GM21367 (cell line): ENCODE measurements around the gene ATP2A2.
"Not testable (repeated sequence)": the region's sequence is repeated elsewhere in the genome, so short reads cannot be mapped to it uniquely, and the experiment has no call there.

Experiments used
- ATAC-seq: cut with Tn5 transposase; IDR thresholded peaks from one replicate; pipeline ENCODE4 v1.9.1; 2021; ENCODE audit not compliant: unreplicated experiment

Gene ATP2A2

GRCh38 chr12:110340261-110340660 is 59.2 kb downstream of the ATP2A2 start:
- ATAC-seq, result not testable (repeated sequence)

DNA sequence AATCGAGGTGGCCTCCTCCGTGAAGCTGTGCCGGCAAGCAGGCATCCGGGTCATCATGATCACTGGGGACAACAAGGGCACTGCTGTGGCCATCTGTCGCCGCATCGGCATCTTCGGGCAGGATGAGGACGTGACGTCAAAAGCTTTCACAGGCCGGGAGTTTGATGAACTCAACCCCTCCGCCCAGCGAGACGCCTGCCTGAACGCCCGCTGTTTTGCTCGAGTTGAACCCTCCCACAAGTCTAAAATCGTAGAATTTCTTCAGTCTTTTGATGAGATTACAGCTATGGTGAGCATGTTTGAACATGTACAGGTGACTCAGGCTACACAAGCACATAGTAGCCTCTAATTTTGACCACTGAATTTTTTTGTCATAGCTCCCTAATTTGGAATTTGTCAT is 59.7 kb downstream of the ATP2A2 start:
- ATAC-seq, result no peak

GRCh38 chr12:110342157-110342556 is 61.1 kb downstream of the ATP2A2 start:
- ATAC-seq, result no peak

DNA sequence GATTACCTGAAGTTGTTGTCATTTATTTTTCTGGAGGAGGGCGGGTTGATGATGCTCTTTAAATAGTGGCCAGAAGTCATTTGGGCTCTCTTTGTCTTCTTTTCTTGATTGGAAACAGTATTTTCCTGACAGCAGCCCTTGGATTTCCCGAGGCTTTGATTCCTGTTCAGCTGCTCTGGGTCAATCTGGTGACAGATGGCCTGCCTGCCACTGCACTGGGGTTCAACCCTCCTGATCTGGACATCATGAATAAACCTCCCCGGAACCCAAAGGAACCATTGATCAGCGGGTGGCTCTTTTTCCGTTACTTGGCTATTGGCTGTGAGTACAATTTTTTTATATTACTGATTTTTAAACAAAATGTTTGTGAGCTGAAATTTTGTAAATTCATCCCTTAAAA is 62.1 kb downstream of the ATP2A2 start:
- ATAC-seq, result no peak

DNA sequence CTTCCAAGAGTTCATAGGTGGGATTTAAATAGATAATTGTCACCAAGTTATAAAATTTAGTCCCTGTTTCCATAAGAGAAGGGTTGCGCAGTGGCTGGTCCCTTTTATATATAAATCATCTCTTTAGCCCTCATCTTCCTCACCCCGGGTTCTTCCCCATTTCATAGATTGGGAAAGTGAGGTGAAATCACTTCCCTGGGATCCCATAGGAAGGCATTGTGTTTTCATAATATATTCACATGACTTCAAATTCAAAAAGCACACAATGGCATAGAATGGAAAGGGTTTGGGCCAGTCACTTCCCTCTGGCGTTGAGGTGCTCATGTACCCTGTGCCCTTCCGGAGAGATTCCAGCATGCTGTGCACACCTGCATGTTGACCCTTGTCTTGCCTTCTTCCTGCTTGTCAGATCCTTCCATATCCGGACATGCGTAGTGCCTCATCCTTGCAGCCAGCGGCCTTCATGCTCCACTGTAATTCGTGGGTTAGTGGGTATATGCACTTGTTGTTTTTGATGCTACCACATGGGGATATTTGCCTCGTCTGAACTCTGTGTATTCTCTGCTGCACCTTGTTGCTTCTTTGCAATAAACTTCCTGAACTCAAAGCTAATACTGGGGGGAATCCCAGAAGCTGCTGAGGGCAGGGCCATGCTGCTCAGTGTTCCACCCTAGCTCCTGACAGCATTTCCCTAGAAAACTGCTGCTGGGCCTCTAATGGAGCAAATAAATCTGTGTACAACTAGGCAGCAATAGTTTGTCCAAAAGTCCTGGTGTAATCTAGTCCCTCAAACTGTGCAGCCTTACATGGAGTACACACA is 62.9 kb downstream of the ATP2A2 start:
- ATAC-seq, result no peak

GRCh38 chr12:110344657-110345056 is 63.6 kb downstream of the ATP2A2 start:
- no peak for ATAC-seq

GRCh38 chr12:110345176-110345661 is 64.2 kb downstream of the ATP2A2 start:
- no peak for ATAC-seq

DNA sequence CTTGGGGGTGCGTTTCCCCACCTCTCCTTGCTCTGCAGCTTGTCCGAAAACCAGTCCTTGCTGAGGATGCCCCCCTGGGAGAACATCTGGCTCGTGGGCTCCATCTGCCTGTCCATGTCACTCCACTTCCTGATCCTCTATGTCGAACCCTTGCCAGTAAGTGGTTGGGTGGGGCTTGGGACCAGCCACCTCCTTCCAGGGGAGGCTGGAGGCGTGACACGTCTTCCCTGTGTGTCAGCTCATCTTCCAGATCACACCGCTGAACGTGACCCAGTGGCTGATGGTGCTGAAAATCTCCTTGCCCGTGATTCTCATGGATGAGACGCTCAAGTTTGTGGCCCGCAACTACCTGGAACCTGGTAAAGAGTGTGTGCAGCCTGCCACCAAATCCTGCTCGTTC is 64.9 kb downstream of the ATP2A2 start:
- no peak for ATAC-seq

GRCh38 chr12:110347767-110348166 is 66.7 kb downstream of the ATP2A2 start:
- ATAC-seq, result no peak

- ATAC-seq, result no peak
These were observed 67.5 kb downstream of the ATP2A2 start for GRCh38 chr12:110348431-110349059.

DNA sequence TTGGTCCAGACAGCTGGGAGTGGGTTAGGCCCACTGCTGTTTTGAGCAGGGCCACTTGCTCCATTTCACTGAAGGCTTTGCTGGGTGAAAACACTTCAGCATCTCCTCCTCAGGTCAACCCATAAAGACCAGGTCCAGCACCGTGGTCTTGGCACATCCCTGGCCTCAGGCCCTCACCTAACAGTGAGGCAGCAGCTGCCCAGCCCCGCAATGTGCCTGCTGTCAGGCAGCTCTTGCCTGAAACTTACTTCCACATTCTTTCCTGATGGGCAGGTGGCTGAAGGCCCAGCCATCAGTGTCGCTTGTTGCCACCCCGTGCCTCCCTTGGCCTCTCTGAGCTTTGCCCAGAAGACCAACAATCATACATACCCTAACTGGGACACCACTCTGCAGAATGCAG is 68.0 kb downstream of the ATP2A2 start:
- no peak for ATAC-seq

DNA sequence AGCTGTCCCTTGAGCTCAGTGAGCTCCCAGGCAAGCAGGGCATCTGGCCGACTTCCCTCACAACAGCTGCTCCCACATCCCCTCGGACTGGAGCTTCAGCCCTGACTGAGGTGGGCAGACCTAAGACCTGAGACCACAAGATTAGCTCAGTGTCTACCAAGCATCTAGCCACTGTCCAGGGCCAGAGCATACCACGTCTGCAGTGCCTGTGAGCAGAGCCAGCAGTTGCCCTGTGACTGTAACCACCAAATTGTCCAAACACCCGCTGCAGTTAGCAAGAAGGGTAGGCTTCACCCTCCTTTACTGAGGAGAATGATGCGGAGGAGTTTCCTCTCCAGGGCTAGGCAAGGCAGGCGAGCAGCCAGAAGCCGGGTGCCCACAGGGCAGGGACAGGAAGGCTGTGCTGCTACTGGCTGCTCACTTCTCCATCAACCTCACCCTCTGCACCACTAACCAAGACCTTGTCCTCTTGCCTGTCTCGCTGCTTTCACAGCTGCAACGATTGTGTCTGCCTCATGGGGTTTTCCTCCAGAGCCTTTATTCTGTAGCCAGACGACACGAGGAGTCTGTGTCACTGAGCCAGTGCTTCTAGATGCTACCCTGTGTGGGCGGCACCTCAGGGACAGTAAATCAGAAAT is 68.6 kb downstream of the ATP2A2 start:
- ATAC-seq, result no peak

DNA sequence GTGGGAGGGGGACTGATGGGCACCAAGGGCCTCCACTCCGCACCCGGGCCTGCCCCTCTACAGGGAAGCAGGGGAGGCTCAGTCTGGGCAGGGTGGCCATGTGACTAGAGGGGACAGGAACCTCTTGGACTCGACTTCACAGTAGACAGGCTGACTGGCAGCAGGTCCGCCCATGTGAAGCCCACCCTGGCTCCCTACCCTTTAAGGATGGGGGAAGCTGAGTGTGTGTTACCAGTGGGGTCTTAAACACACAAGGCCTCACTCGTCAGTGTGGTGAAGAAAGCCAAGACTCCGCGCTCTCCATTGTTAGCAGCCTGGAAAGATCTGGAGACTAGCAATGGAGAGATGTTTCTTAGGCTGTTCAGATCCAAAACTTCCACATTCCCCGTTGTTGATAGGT is 70.1 kb downstream of the ATP2A2 start:
- no peak for ATAC-seq

DNA sequence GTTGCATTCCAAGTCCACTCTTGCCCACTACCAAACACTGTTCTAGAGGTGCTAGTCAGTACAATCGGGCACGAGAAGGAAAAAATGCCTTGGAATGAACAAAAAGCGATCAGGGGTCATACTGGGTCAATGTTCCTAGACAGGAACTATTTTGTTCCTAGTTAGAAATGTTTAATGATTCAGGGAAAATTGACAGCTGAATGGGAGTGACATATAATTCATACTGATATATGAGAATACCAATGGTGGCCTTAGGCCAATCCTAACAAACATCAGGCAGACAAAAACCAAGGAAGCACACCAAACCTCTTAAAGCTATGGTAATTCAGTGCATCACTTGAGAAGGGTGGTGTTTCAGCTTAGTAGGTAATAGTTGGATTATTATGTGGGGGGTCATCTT is 71.4 kb downstream of the ATP2A2 start:
- ATAC-seq, result no peak

DNA sequence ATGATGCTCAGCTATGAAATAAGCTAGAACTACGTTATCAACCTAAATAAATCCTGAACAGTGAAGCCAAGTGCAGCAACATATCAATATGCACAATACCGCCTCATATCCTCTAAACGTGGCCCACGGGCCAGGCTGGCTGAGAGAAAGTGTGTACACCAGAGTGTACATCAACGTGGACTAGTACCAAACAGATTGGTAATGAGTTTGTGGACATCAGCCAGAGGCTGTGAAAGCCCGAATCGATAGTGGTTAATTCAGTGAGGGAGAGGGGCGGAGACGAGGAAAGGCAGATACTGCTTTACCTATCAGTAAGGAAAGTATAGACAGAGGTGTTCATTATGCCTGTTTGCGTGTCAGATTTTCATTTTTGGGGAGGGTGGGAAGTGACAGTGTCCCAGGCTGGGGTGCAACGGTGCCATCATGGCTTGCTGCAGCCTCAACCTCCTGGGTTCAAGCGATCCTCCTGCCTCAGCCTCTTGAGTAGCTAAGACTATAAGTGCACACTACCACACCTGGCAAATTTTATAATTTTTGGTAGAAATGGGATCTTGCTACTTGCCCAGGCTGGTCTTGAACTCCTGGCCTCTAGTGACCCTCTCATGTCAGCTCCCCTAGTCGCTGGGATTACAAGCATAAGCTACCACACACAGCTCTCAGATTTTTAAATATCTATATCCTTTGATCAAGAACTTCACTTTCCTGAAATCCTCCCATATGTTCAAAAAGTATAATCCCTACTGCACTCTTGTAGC is 72.3 kb downstream of the ATP2A2 start:
- no peak for ATAC-seq

- ATAC-seq, result no peak
These were observed 73.2 kb downstream of the ATP2A2 start for GRCh38 chr12:110354172-110354780.

DNA sequence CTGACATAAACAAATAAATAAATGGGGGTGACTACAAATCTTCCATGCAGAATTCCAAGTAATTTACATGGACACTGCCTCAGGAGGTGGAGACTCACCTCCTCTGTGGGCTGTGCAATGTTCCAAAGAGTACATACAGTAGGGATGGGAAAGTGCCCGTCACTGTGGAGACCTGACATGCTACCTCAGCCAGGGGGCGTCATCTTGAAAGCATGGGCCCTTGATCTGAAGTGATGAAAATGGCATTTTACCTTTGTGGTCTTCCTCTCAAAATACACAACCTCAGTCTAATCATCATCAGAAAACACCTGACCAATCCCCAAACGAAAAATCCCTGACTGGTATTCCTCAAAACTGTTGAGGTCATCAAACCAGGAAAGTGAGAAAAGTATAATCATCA is 74.0 kb downstream of the ATP2A2 start:
- ATAC-seq, result no peak

DNA sequence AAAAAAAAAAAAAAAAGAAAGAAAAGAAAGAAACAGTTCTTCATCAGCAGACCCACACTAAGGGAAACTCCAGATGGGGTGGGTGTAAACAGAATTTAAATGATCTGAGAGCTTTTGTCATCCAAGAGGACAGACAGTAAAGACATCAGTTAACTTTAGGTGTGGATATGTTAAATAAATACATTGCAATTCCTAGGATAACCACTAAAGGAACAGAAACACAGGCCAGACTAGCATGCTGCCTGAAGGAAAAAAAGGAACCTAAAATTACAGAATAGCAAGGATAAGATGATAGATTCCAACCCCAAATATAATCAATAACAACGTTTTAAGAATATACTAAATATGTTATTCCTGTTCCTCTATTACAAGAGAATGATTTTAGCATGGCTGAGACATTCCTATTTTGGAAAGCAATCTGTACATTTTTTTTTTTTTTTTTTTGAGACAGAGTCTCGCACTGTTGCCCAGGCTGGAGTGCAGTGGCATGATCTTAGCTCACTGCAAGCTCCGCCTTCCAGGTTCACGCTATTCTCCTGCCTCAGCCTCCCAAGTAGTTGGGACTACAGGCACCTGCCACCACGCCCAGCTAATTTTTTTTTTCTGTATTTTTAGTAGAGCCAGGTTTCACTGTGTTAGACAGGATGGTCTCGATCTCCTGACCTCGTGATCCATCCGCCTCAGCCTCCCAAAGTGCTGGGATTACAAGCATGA is 77.5 kb downstream of the ATP2A2 start:
- ATAC-seq, result not testable (repeated sequence)

DNA sequence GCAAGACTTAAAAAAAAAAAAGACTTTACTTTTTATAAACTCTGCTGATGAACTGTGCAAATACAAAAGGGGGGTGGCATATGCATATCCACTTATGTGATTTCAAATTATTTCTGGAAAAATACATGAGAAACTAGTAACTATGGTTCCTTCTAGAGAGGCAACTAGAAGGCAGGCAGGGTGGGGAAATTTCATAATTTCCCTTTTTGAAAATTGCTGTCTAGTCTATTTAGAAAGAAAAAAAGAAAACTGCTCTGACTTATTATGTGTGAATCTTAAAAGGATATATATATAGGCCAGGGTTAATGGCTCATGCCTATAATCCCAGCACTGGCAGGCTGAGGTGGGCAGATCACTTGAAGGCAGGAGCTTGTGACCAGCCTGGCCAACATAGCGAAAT is 80.2 kb downstream of the ATP2A2 start:
- no peak for ATAC-seq
